Sigmoid colon (tissue), 4 donors: ENCODE data around the gene SVBP.

Source experiments
- CTCF ChIP-seq, 4 experiments: fragments of 450-650 bp in 3 of 4; fragments of 200-600 bp in 1 of 4; IDR thresholded peaks; one replicate each; pipeline ENCODE4 v1.5.1; 2016 to 2019; ENCODE audit warnings: antibody characterized with exemption in 4 of 4, mild to moderate bottlenecking in 3 of 4, moderate library complexity in 2 of 4
- POLR2A ChIP-seq, 2 donors: fragments of 450-650 bp; IDR thresholded peaks; one replicate each; pipeline ENCODE4 v1.6.1; 2016; ENCODE audit warnings: antibody characterized with exemption in 2 of 2, mild to moderate bottlenecking in 2 of 2, moderate library complexity in 2 of 2
- POLR2AphosphoS5 ChIP-seq, 4 donors: sonication (generic); formaldehyde crosslinking; IDR thresholded peaks; one replicate each; pipeline ENCODE4 v1.6.1; 2017; ENCODE audit warnings: antibody characterized with exemption in 4 of 4

- TF ChIP-seq CTCF (IDR thresholded peaks at IDR 0.05) (no peak), POLR2A (IDR thresholded peaks at IDR 0.05) (no peak), POLR2AphosphoS5 (IDR thresholded peaks at IDR 0.05) (no peak)
These were observed 37.0 kb downstream of the SVBP start for GRCh38 chr1:42780176-42780575.
